ENCODE results near the gene ZFAND3. TPM values are rescaled to one million over a fixed set of nuclear protein-coding genes. Genes with fewer than 3 reads are reported as not detected.

Gene ZFAND3
- total RNA-seq, 2 donors from 2014 or later, result 61.1 to 83.6 TPM

GRCh38 chr6:37792457-37793033 is 27.0 kb upstream of the ZFAND3 start:
- DNase-seq, result no peak
- intact Hi-C loops (cut with DNase I), result loop anchor here in 1 of 2 donors (5.0 to 10.0 kb wide), 2 partner anchors 215 to 702 kb away; no protein-coding TSS in a partner anchor
- ATAC-seq, result no peak

- ATAC-seq (no peak), DNase-seq (no peak)
- intact Hi-C loops (cut with DNase I), result loop anchor here in 1 of 2 donors (5.0 to 10.0 kb wide), 2 partner anchors 214 to 702 kb away; no protein-coding TSS in a partner anchor
These were observed 26.5 kb upstream of the ZFAND3 start for GRCh38 chr6:37793067-37793466.

GRCh38 chr6:37794825-37795224 is 24.7 kb upstream of the ZFAND3 start:
- intact Hi-C loops (cut with DNase I), result loop anchor here in 1 of 2 donors (5.0 to 10.0 kb wide), 2 partner anchors 212 to 700 kb away; no protein-coding TSS in a partner anchor
- DNase-seq (no peak), ATAC-seq (peak in 1 of 2 donors; percentile 52)

- ATAC-seq (no peak), DNase-seq (no peak)
These were observed 20.9 kb upstream of the ZFAND3 start for GRCh38 chr6:37798436-37799262.

GRCh38 chr6:37799263-37799644 is 20.3 kb upstream of the ZFAND3 start:
- ATAC-seq, result no peak
- intact Hi-C loops (cut with DNase I), result loop anchor here in 1 of 2 donors (10.0 kb wide), 1 partner anchor 696 kb away; no protein-coding TSS in a partner anchor

More at GRCh38 chr6:37798436-37799262, 20.9 kb upstream of the ZFAND3 start:
- intact Hi-C loops (cut with DNase I), result loop anchor here in 1 of 2 donors (10.0 kb wide), 1 partner anchor 696 kb away; no protein-coding TSS in a partner anchor

GRCh38 chr6:37800703-37801604 is 18.6 kb upstream of the ZFAND3 start:
- intact Hi-C loops (cut with DNase I), result loop anchor here in 1 of 2 donors (10.0 kb wide), 1 partner anchor 54 kb away; no protein-coding TSS in a partner anchor
- DNase-seq (no peak), ATAC-seq (peak in 1 of 2 donors; percentile 23)

More at GRCh38 chr6:37799263-37799644, 20.3 kb upstream of the ZFAND3 start:
- DNase-seq, result no peak

- DNase-seq (no peak), ATAC-seq (no peak)
- intact Hi-C loops (cut with DNase I), result loop anchor here in 1 of 2 donors (10.0 kb wide), 1 partner anchor 53 kb away; no protein-coding TSS in a partner anchor
These were observed 18.0 kb upstream of the ZFAND3 start for GRCh38 chr6:37801605-37801940.

GRCh38 chr6:37802810-37803209 is 16.7 kb upstream of the ZFAND3 start:
- DNase-seq, result no peak
- intact Hi-C loops (cut with DNase I), result loop anchor here in 1 of 2 donors (10.0 kb wide), 1 partner anchor 52 kb away; no protein-coding TSS in a partner anchor
- no peak for ATAC-seq

GRCh38 chr6:37804586-37804985 is 14.9 kb upstream of the ZFAND3 start:
- intact Hi-C loops (cut with DNase I), result loop anchor here in 1 of 2 donors (10.0 kb wide), 1 partner anchor 50 kb away; no protein-coding TSS in a partner anchor
- ATAC-seq, result peak in 1 of 2 donors; percentile 39

GRCh38 chr6:37806213-37806612 is 13.3 kb upstream of the ZFAND3 start:
- intact Hi-C loops (cut with DNase I), result loop anchor here in 1 of 2 donors (10.0 kb wide), 1 partner anchor 49 kb away; no protein-coding TSS in a partner anchor
- DNase-seq (no peak), ATAC-seq (no peak)

More at GRCh38 chr6:37804586-37804985, 14.9 kb upstream of the ZFAND3 start:
- DNase-seq, result no peak

- no peak for DNase-seq
- peak; percentile 41 to 86 for ATAC-seq
- intact Hi-C loops (cut with DNase I), result loop anchor here in 1 of 2 donors (10.0 kb wide), 1 partner anchor 47 kb away; no protein-coding TSS in a partner anchor
These were observed 11.9 kb upstream of the ZFAND3 start for GRCh38 chr6:37807656-37808055.

- intact Hi-C loops (cut with DNase I), result loop anchor here in 1 of 2 donors (10.0 kb wide), 1 partner anchor 46 kb away; no protein-coding TSS in a partner anchor
- DNase-seq (no peak), ATAC-seq (peak in 1 of 2 donors; percentile 88)
These were observed 10.4 kb upstream of the ZFAND3 start for GRCh38 chr6:37809197-37809543.

GRCh38 chr6:37812841-37813240 is 6.7 kb upstream of the ZFAND3 start:
- ATAC-seq (no peak), DNase-seq (no peak)
- intact Hi-C loops (cut with DNase I), result no loop called here

- intact Hi-C loops (cut with DNase I), result no loop called here
- ATAC-seq, result no peak
- DNase-seq, result no peak
These were observed 5.2 kb upstream of the ZFAND3 start for GRCh38 chr6:37814374-37814773.

GRCh38 chr6:37816599-37817375 is 2.7 kb upstream of the ZFAND3 start:
- ATAC-seq (no peak), DNase-seq (no peak)
- intact Hi-C loops (cut with DNase I), result no loop called here

- intact Hi-C loops (cut with DNase I), result no loop called here
- ATAC-seq (peak; percentile 88 to 92), DNase-seq (peak; percentile 98)
These were observed 871 bp upstream of the ZFAND3 start for GRCh38 chr6:37818536-37819176.

Measured in left cardiac atrium (tissue), 4 donors.